Measurements from ENCODE around the gene CD248.

CD248 gene

DNA sequence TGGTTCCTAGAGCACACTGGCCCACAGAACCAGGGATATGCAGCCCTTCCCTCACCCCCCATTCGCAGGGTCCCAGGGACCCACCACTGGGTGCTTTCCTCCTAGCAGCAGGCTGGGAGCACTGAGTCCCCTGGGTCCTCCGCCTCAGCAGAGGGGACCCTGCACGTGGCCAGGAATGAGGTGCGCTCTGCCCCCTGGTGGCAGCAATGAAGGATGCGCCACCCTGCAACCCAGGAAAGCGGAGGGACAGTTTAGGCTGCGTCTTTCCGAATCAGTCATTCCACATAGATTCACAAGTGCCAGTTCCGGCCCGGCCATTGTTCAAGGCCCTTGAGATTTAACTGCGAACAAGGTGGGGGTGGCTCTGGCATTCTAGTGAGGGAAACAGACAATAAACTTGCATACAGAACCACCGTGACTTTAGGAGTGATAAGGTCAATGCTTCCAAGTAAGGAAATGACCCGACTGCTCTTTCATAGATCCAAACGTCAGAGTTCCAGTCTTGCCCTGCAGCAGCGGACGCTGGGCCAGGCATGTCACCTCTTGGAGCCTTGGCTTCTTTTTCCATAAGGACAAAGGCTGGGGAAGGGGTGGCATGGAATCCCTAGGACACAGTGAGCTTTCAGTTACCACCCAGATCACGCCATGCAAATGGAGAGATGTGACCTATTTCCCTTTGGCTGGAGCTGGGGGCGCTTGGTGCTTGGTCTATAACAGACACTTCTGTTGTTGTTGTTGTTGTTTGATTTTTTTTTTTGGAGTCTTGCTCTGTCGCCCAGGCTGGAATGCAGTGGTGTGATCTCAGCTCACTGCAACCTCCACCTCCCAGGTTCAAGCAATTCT is 11.7 kb upstream of the CD248 start:
- no peak overlapping the region for H3K4me3 ChIP-seq (ENCODE audit: low read depth, low read length)
- DNase-seq (ENCODE audit: low read depth) = no peak
- in situ Hi-C loops (cut with HindIII; ENCODE audit: low sequenced_read_pairs) = no loop called here
- TF ChIP-seq, protein P1, sequence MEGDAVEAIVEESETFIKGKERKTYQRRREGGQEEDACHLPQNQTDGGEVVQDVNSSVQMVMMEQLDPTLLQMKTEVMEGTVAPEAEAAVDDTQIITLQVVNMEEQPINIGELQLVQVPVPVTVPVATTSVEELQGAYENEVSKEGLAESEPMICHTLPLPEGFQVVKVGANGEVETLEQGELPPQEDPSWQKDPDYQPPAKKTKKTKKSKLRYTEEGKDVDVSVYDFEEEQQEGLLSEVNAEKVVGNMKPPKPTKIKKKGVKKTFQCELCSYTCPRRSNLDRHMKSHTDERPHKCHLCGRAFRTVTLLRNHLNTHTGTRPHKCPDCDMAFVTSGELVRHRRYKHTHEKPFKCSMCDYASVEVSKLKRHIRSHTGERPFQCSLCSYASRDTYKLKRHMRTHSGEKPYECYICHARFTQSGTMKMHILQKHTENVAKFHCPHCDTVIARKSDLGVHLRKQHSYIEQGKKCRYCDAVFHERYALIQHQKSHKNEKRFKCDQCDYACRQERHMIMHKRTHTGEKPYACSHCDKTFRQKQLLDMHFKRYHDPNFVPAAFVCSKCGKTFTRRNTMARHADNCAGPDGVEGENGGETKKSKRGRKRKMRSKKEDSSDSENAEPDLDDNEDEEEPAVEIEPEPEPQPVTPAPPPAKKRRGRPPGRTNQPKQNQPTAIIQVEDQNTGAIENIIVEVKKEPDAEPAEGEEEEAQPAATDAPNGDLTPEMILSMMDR (IDR thresholded peaks at IDR 0.05; ENCODE audit: low read depth, low read length, missing control alignments) = peak; percentile 92

DNA sequence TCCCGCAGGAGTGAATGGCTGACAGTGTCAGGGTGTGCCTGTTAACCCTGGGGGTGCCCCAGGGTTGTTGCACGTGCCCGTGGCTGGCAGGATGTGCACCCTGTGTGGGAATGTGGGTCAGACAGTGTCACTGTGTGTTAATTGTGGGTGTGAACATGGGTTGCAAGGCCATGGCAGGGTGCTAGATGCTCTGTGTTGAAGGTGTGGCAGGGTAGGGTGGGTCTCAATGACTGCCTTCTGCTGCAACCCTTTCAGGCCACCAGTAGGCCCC is 11.1 kb upstream of the CD248 start:
- DNase-seq (ENCODE audit: low read depth) = no peak
- no peak overlapping the region for H3K4me3 ChIP-seq (ENCODE audit: low read depth, low read length)
- in situ Hi-C loops (cut with HindIII; ENCODE audit: low sequenced_read_pairs) = no loop called here
- TF ChIP-seq, protein P1 (IDR thresholded peaks at IDR 0.05; ENCODE audit: low read depth, low read length, missing control alignments) = no peak

DNA sequence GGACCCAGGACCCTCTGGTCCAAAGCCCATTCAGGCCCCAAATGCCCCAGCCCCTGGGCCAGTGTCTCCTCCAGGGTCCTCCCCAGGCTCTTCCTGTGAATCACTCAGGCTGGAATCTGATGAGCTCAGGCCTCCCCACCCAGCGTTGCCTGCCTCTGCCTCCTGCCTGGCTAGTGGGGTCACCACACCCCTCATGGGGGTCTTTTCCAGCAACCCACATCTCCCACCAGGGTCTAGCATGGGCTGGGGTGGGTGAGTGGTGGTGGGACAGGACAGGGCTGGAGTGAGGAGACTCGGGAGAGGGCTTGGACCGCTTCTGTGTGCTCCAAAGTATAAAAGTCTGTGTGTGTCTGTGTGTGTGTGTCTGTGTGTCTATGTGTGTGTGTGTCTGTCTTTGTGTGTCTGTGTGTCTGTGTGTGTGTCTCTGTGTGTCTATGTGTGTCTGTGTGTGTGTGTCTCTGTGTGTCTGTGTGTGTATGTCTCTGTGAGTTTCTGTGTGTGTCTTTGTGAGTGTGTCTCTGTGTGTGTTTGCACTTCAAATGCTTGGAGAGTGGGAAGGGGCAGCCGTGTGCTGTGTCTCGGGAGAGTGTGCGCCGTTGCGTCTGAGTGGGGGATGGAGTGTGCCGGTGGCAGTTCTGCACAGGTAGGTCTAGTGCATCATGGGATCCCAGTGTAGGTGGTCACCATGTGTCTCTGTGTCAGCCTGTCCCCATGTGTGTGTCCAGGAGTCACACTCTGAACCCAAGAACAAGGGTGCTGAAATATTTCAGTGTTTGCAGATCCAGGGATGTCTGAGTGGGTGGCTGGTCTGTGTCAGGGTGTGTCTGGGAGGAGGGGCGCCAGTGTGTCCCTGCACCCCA is 10.6 kb upstream of the CD248 start:
- in situ Hi-C loops (cut with HindIII; ENCODE audit: low sequenced_read_pairs) = no loop called here
- H3K4me3 ChIP-seq (ENCODE audit: low read depth, low read length) = no peak overlapping the region
- no peak for DNase-seq (ENCODE audit: low read depth)
- TF ChIP-seq, protein P1 (IDR thresholded peaks at IDR 0.05; ENCODE audit: low read depth, low read length, missing control alignments) = no peak

DNA sequence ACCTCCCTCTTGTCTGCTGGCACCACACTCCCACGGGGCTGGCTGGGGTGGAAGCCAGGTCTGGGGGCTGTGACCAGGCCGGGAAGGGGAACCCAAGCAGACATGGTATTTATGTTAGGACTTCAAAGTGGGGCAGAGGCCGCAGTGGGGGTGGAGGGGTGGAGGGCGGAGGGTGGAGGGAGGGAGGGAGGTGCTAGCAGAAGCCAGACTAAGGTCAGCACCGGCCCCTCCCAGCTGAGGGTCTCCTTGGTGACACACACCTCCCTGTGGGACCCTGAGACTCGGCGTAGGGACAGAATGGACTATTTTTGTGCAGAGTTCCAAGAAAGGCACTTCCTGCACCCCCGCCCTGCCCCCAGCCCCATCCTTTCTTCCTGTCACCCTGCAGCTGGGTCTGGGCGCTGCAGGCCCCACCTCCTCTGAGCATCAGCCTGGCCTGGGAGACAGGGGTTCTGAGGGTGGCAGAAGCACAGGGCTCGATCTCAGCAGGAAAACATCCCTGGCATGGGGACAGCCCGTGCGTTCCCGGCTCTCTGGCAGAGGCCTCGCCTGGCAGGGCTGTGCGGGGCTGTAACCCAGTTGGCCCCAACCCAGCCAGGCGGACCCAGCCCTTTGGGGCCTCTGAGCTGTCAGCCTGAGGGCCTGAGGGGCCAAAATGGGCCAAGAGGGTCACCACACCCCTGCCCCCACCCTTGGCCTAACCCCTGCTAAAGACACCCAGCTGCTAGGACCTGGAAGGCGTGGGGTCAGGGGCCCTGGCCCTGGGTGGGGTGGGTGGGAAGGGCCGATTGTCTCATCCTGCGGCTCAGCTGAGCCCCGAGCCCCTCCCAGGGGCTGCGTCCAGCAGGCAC is 9.6 kb upstream of the CD248 start:
- TF ChIP-seq, protein P1 (IDR thresholded peaks at IDR 0.05; ENCODE audit: low read depth, low read length, missing control alignments) = no peak
- DNase-seq (ENCODE audit: low read depth) = no peak
- in situ Hi-C loops (cut with HindIII; ENCODE audit: low sequenced_read_pairs) = no loop called here

DNA sequence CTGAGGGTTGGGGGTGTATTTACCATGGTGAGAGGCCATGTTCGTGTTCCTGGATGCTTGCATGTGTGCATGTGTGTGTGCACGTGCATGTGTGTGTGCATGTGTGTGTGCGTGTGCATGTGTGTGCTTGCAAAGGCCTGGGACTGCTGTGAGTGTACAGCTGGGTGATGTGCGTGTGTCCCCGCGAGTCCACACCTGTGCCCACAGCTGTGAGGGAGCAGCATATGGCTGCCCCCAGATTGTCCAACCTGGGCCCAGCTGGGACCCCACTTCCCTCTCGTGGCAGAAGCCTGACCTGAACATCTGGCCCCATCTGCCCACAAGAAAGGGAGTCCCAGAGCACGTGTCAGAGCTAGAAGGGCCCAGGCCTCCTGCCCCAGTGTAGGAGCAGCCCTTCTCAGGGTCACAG is 8.4 kb upstream of the CD248 start:
- no peak overlapping the region for H3K4me3 ChIP-seq (ENCODE audit: low read depth, low read length)
- TF ChIP-seq, protein P1 (IDR thresholded peaks at IDR 0.05; ENCODE audit: low read depth, low read length, missing control alignments) = no peak
- in situ Hi-C loops (cut with HindIII; ENCODE audit: low sequenced_read_pairs) = no loop called here
- DNase-seq (ENCODE audit: low read depth) = no peak

More for the DNA sequence above, 9.6 kb upstream of the CD248 start:
- no peak overlapping the region for H3K4me3 ChIP-seq (ENCODE audit: low read depth, low read length)

DNA sequence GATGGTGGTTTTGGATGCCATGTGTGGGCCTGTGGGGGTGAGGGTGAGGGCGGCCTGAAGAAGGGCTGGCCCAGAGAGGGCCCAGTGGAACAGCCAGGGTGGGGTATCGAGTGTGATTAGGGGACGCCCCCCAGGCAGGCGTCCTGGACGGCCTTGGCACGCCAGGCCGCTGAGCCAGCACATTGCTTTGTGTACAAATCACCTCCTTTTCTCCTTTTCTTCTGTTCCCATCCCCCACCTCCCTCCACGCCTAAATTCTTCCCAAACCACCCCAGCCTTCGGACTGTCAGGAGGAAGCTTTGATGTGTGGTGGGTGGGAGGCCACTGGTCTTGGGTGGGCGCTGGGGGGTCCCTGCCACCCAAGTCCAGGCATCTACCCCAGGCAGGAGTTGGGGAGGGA is 7.8 kb upstream of the CD248 start:
- in situ Hi-C loops (cut with HindIII; ENCODE audit: low sequenced_read_pairs) = no loop called here
- no peak for DNase-seq (ENCODE audit: low read depth)
- TF ChIP-seq, protein P1 (IDR thresholded peaks at IDR 0.05; ENCODE audit: low read depth, low read length, missing control alignments) = no peak
- H3K4me3 ChIP-seq (ENCODE audit: low read depth, low read length) = no peak overlapping the region
